Measurements from ENCODE around the gene NHEJ1. TPM values are rescaled to one million over a fixed set of nuclear protein-coding genes. Genes with fewer than 3 reads are reported as not detected.
A peak's percentile ranks its signal among the peaks of the same experiment; 100 is the strongest.
"Not testable (repeated sequence)": the region's sequence is repeated elsewhere in the genome, so short reads cannot be mapped to it uniquely, and the experiment has no call there.

Gene NHEJ1, protein sequence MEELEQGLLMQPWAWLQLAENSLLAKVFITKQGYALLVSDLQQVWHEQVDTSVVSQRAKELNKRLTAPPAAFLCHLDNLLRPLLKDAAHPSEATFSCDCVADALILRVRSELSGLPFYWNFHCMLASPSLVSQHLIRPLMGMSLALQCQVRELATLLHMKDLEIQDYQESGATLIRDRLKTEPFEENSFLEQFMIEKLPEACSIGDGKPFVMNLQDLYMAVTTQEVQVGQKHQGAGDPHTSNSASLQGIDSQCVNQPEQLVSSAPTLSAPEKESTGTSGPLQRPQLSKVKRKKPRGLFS
- 13.4 and 15.5 TPM in 2 replicates for total RNA-seq (2012; rRNA removed)

DNA sequence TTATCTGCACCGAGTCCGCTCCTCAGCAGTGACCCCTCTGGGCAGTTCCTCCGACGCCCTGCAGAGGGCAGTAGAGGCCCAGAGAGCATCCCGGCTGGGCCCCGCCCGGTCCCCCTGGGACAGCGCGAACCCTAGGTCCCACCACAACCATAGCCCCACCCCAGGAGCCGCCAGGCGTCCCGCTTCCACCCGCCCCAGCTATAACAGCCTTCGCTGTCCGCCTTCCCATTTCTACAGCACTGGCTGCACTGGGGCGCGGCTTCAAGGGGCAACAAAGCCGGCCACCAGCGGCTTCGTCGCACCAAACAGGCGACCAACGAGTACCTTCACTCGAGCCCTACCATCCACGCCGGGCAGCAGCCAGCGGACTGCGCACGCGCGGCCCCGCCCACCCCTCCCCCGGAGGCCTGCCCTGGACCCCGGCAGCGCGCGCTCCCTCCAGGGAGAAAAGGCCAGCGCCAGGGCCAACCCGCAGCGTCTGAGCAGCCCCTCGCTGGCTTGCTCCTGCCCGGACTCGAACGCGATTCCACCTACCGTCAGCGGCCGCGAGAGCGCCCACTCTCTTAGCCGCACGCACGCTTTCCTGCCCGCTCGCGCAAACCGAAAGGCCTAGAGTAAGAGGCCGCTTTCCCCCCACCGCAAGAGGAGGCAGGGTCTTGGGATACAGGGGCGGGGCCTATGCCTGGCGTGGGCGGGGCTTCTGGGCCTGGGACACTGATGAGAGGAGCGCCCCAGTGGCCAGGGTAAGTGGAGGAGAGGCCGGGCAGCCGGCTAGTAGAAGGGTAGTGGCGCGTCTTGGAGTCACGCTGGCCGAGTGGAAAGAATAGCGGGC is at the start of gene NHEJ1:
TSS of gene NHEJ1 (minus strand) at position 630 of the 832 bp plus-strand sequence. CDS start 2,453 bp downstream, outside the sequence.
- no peaks in the 10 kb centered on the region for H3K9me3 ChIP-seq (replicated peaks; ENCODE audit: low read length)

DNA sequence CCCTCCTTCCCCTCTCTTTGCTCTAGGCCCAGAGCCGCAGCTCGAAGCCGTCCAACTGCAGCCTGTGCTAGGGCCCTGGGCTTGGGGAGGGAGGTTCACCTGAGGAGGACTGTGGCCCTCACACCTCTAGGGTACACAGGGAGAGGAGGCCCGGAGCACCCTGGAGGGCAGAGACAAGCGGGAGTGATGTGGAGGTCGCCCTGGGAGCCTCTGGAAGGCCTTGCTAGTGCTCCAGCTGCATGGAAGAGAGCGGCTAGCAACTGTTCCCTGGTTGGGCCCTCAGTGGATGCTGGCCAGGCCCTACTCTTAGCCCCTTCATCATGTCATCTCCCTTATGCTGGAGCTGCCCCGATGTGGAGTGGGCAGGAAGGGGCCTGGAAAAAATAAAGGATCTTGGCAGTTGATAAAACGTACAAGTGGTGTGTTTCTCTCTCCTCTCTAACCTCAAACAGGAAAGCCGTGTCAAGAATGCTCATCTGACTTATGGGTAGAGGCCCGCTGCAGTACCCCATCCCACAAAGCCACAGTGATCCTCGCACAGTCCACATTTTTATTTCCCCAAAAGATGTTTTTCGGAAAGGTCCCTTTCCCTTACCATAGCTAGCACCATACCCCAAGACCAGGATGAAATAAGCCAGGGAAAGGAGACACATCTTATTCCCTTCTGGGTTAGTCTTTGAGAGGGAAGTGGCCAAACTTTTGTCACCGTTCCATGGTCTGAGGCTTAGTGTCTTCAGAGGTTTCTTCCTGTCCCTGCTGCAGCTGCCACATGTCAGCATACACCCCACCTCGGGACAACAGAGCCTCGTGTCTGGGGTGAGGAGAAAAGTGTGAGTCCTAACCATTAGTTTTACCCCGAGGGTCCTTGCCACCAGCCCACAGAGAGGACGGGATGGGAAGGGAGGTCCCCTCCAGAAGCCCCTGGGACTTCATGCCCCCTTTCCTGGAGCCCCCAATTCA is 48.9 kb upstream of the NHEJ1 start:
- no peaks in the 10 kb centered on the region for H3K9me3 ChIP-seq (replicated peaks; ENCODE audit: low read length)
- no peaks in the 10 kb centered on the region for H3K27me3 ChIP-seq (ENCODE audit: control insufficient read depth, insufficient read depth, low read length)
- no peak overlapping the region for H3K4me3 ChIP-seq (ENCODE audit: low read length)
- H3K4me2 ChIP-seq (ENCODE audit: low read length): no peak overlapping the region
- H3K36me3 ChIP-seq (ENCODE audit: insufficient read depth, low read length): peaks cover 58% of the 10 kb centered on the region
- H3K9ac ChIP-seq (ENCODE audit: low read depth, low read length): no peak overlapping the region
- peaks cover 19% of the 10 kb centered on the region for H3K4me1 ChIP-seq (ENCODE audit: control insufficient read depth, insufficient read depth, low read length)

More for the DNA sequence above, at the start of gene NHEJ1:
- peak within 1 kb of the TSS; percentile 85 for H3K4me3 ChIP-seq (ENCODE audit: low read length)
- H3K4me1 ChIP-seq (ENCODE audit: control insufficient read depth, insufficient read depth, low read length): peaks cover 19% of the 10 kb centered on the region
- H3K9ac ChIP-seq (ENCODE audit: low read depth, low read length): peak within 1 kb of the TSS; percentile 85
- H3K36me3 ChIP-seq (ENCODE audit: insufficient read depth, low read length): peaks cover 5% of the 10 kb centered on the region
- H3K27me3 ChIP-seq (ENCODE audit: control insufficient read depth, insufficient read depth, low read length): no peaks in the 10 kb centered on the region
- peak within 1 kb of the TSS; percentile 93 for H3K4me2 ChIP-seq (ENCODE audit: low read length)

DNA sequence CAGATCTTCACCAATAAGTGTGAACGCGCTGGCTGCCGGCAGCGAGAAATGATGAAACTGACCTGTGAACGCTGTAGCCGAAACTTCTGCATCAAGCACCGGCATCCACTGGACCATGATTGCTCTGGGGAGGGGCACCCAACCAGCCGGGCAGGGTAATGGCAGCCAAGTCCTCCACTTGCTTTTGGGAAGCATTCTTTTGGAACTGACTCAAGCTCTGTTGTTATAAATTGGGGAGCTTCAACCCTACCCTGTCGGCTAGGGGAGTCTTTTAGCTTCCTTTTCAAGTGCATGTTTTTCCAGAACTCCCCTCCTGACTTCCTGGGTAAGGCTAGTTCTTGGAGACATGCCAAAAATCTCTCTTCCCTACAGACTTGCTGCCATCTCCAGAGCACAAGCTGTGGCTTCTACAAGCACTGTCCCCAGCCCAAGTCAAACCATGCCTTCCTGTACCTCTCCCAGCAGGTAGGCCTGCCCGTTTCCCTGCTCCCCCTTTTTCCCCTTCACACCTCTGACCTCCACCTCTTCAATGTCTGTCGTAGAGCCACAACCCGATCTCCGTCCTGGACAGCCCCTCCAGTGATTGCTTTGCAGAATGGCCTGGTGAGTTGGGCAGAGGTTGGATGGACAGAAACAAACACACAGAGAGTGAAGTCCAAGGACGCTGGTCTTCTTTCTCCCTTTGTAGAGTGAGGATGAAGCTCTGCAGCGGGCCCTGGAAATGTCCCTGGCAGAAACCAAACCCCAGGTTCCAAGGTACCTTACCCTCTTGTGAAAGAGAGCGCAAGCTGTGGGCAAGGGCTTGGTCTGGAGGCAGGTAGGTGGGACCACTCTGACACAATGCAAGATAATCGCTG is 47.5 kb upstream of the NHEJ1 start:
- peak overlapping the region; percentile 86 for H3K4me3 ChIP-seq (ENCODE audit: low read length)
- H3K4me2 ChIP-seq (ENCODE audit: low read length): peak overlapping the region; percentile 97
- no peaks in the 10 kb centered on the region for H3K9me3 ChIP-seq (replicated peaks; ENCODE audit: low read length)
- H3K4me1 ChIP-seq (ENCODE audit: control insufficient read depth, insufficient read depth, low read length): peaks cover 19% of the 10 kb centered on the region
- H3K27me3 ChIP-seq (ENCODE audit: control insufficient read depth, insufficient read depth, low read length): no peaks in the 10 kb centered on the region
- H3K36me3 ChIP-seq (ENCODE audit: insufficient read depth, low read length): peaks cover 44% of the 10 kb centered on the region
- H3K9ac ChIP-seq (ENCODE audit: low read depth, low read length): peak overlapping the region; percentile 53

DNA sequence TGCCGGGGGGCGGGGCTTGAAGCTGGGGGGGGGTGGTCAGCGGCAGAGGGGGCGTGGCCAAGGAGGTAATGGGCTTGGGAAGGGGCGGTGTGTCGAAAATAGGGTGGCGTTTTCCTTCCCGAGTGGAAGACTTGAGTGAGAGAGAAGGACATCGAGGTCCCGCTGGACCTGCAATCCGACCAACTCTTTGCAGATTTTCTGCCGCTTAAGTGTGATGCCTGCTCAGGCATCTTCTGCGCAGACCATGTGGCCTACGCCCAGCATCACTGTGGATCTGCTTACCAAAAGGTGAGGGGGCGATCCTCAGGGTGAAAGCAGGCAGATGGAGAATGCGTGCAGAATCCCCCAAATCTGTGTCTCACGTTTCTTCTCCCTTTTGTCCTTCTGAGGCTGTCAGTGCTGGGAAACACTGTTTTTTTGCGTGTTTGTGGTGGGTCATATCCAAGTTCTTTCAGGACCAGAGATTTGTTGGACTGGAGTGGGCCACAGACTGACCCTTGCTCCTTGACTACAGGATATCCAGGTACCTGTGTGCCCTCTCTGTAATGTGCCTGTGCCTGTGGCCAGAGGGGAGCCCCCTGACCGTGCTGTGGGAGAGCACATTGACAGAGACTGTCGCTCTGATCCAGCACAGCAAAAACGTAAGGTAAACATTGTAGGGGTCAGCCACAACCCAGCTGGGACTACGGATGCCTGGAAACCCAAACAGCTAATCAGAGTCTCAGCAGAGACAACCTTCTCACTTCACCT is 46.7 kb upstream of the NHEJ1 start:
- H3K4me1 ChIP-seq (ENCODE audit: control insufficient read depth, insufficient read depth, low read length): peaks cover 19% of the 10 kb centered on the region

DNA sequence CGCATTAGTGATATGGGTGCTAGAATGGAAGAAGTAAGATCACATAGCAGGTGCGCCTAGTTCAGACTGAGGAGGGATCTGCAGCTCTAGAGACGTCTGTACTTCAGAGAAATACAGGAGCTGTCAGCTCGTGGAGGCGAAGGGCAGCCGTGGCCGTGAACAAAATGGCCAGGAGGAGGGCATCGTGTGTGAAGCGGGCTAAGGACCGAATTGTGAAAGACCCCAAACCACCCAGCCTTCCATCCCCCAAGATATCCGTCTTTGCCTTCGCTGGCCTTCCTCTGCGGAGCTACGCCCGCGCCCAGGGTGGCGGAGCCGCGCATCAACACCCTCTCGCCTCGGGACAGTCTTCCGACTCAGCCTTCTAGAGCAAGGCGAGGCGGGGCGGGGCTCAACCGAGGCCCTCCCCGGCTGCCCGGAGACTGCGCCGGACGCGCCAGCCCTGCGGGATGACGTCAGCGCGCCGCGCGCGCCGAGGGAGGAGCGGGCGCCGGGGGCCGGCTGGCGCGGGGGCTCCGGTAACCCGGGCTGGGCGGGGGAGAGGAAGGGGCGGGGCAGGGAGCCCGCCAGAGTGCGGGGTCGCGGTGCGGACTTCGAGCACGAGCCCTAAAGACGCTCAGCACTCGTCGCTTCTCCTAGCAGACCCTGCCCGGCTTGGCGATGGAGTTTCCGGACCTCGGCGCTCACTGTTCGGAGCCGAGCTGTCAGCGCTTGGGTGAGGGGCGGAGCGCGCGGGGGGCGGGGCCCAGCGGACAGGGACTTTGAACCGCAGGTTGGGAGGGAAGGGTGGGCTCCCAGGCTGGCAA is 45.9 kb upstream of the NHEJ1 start, which contains the start of gene ZFAND2B:
TSS of gene ZFAND2B (plus strand) at position 455 of the 806 bp plus-strand sequence. CDS start at position 661, 206 bp downstream.
- Histone ChIP-seq H3K27me3 (ENCODE audit: control insufficient read depth, insufficient read depth, low read length) (no peaks in the 10 kb centered on the region), H3K9me3 (replicated peaks; ENCODE audit: low read length) (no peaks in the 10 kb centered on the region), H3K9ac (ENCODE audit: low read depth, low read length) (peak within 1 kb of the TSS; percentile 83), H3K36me3 (ENCODE audit: insufficient read depth, low read length) (peaks cover 32% of the 10 kb centered on the region), H3K4me3 (ENCODE audit: low read length) (peak within 1 kb of the TSS; percentile 86), H3K4me2 (ENCODE audit: low read length) (peak within 1 kb of the TSS; percentile 97), H3K4me1 (ENCODE audit: control insufficient read depth, insufficient read depth, low read length) (peaks cover 19% of the 10 kb centered on the region)

More for the DNA sequence above, 46.7 kb upstream of the NHEJ1 start:
- peak overlapping the region; percentile 86 for H3K4me3 ChIP-seq (ENCODE audit: low read length)
- H3K27me3 ChIP-seq (ENCODE audit: control insufficient read depth, insufficient read depth, low read length): no peaks in the 10 kb centered on the region
- H3K9ac ChIP-seq (ENCODE audit: low read depth, low read length): peak overlapping the region; percentile 83
- no peaks in the 10 kb centered on the region for H3K9me3 ChIP-seq (replicated peaks; ENCODE audit: low read length)
- H3K36me3 ChIP-seq (ENCODE audit: insufficient read depth, low read length): peaks cover 36% of the 10 kb centered on the region
- H3K4me2 ChIP-seq (ENCODE audit: low read length): peak overlapping the region; percentile 97

DNA sequence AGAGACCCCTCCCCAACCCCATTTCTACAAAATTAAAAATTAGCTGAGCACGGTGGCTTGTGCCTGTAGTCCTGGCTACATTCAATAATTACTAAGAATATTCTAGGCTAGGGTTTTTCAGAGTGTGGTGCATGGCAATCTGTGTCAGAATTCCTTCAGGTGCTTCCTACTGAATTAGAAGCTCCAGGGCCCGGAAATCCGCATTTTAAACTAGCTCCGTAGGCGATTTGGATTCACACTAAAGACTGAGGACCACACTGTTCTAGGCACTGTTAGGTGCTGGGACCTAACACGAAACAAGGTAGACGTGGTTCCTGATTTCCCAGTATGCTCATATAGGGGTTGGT is 45.3 kb upstream of the NHEJ1 start:
- H3K4me2 ChIP-seq (ENCODE audit: low read length): peak overlapping the region; percentile 97
- peak overlapping the region; percentile 86 for H3K4me3 ChIP-seq (ENCODE audit: low read length)
- peaks cover 19% of the 10 kb centered on the region for H3K4me1 ChIP-seq (ENCODE audit: control insufficient read depth, insufficient read depth, low read length)
- H3K27me3 ChIP-seq (ENCODE audit: control insufficient read depth, insufficient read depth, low read length): no peaks in the 10 kb centered on the region
- H3K36me3 ChIP-seq (ENCODE audit: insufficient read depth, low read length): peaks cover 28% of the 10 kb centered on the region
- H3K9ac ChIP-seq (ENCODE audit: low read depth, low read length): peak overlapping the region; percentile 83
- no peaks in the 10 kb centered on the region for H3K9me3 ChIP-seq (replicated peaks; ENCODE audit: low read length)

DNA sequence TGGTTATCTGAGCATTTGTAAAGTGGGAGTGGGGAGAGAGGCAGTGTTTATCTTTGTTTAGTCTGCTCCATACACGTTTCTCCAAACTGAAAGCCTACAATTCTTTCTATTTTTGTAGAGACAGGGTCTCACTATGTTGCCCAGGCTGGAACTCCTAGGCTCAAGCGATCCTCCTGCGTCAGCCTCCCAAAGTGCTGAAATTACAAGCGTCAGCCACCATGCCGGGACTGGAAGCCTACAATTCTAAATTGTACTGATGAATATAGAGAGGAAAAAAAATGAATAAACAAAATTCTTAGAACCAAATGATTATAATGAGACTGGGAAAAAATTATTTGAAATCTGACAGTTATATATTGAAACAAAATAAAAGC is 44.5 kb upstream of the NHEJ1 start:
- H3K9me3 ChIP-seq (replicated peaks; ENCODE audit: low read length): no peaks in the 10 kb centered on the region

DNA sequence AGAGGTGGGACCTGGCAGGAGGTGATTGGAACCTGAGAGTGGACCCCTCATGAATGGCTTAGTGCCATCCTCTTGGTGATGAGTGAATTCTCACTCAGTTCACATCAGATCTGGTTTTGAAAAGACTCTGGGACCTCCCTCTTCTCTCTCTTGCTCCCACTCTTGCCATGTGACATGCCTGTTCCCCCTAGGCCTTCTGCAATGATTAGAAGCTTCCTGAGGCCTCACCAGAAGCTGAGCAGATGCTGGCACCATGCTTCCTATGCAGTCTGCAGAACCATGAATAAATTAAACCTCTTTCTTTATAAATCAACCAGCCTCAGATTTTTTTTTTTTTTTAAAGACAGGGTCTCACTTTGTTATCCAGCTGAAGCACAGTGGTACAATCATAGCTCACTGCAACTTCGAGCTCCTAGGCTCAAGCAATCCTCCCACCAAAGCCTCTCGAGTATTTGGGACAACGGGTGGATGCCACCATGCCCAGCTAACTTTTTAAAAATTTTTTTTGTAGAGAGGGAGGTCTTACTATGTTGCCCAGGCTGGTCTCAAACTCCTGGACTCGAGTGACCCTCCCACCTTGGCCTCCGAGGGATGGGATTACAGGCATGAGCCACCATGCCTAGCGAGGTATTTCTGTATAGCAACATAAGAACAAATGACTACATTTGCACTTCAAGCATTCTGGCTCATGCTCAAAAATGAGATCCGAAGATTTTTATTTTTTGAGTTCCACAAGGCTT is 44.0 kb upstream of the NHEJ1 start:
- peaks cover 15% of the 10 kb centered on the region for H3K36me3 ChIP-seq (ENCODE audit: insufficient read depth, low read length)
- no peak overlapping the region for H3K4me2 ChIP-seq (ENCODE audit: low read length)
- H3K27me3 ChIP-seq (ENCODE audit: control insufficient read depth, insufficient read depth, low read length): peaks cover 6% of the 10 kb centered on the region
- no peak overlapping the region for H3K4me3 ChIP-seq (ENCODE audit: low read length)
- H3K9ac ChIP-seq (ENCODE audit: low read depth, low read length): no peak overlapping the region
- H3K4me1 ChIP-seq (ENCODE audit: control insufficient read depth, insufficient read depth, low read length): peaks cover 19% of the 10 kb centered on the region
- H3K9me3 ChIP-seq (replicated peaks; ENCODE audit: low read length): no peaks in the 10 kb centered on the region

More for the DNA sequence above, 44.5 kb upstream of the NHEJ1 start:
- Histone ChIP-seq H3K4me2 (ENCODE audit: low read length) (no peak overlapping the region), H3K9ac (ENCODE audit: low read depth, low read length) (no peak overlapping the region), H3K4me1 (ENCODE audit: control insufficient read depth, insufficient read depth, low read length) (peaks cover 19% of the 10 kb centered on the region), H3K27me3 (ENCODE audit: control insufficient read depth, insufficient read depth, low read length) (peaks cover 4% of the 10 kb centered on the region), H3K4me3 (ENCODE audit: low read length) (no peak overlapping the region), H3K36me3 (ENCODE audit: insufficient read depth, low read length) (peaks cover 20% of the 10 kb centered on the region)

DNA sequence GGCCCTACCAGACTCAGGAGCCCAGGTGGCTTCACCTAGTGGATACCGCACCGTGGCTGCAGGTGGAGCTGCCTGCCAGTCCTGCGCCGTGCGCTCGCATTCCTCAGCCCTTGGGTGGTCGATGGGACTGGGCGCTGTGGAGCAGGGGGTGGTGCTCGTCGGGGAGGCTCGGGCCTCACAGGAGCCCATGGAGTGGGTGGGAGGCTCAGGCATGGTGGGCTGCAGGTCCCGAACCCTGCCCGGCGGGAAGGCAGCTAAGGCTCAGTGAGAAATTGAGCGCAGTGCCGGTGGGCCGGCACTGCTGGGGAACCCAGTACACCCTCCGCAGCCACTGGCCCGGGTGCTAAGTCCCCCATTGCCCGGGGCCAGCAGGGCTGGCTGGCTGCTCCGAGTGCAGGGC is 40.7 kb upstream of the NHEJ1 start:
- H3K9ac ChIP-seq (ENCODE audit: low read depth, low read length); H3K4me2 ChIP-seq (ENCODE audit: low read length); H3K9me3 ChIP-seq (replicated peaks; ENCODE audit: low read length); H3K36me3 ChIP-seq (ENCODE audit: insufficient read depth, low read length); H3K4me3 ChIP-seq (ENCODE audit: low read length); H3K4me1 ChIP-seq (ENCODE audit: control insufficient read depth, insufficient read depth, low read length): not testable (repeated sequence)
- peaks cover 14% of the 10 kb centered on the region for H3K27me3 ChIP-seq (ENCODE audit: control insufficient read depth, insufficient read depth, low read length)

Measured in skeletal muscle satellite cell (primary cell).